ENCODE measurements around the gene MON1A.

DNA sequence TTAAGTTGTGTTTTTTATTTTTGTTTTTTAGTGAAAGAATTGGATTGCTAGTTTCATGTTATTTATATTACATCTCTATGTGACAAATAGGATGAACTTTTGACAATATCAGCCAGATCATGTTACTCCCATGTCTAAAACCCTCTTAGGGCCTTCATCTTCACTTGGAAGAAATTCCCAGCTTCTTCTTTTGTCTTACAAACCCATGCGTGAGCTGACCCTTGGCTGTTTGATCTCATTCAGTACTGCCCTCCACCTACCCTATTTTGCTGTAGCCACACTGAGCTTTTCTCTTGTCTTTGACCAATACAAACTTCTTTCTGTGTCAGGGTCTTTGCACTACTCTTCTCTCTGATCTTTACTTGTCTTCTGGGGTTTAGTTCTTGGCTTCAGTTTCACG is 47.3 kb upstream of the MON1A start:
- TF ChIP-seq POLR2A (IDR thresholded peaks at IDR 0.05; ENCODE audit: low read length) (no peak), GATA1 (IDR thresholded peaks at IDR 0.05; ENCODE audit: low read depth, low read length) (no peak)
